Measurements from ENCODE around the gene STEAP4. TPM values are rescaled to one million over a fixed set of nuclear protein-coding genes. Genes with fewer than 3 reads are reported as not detected.
A peak's percentile ranks its signal among the peaks of the same experiment; 100 is the strongest.

The STEAP4 gene
- total and polyA plus RNA-seq, 2 of the 13 experiments (the other 11 are each of a cell fraction or from before 2014, with no cell fraction given) = not detected

DNA sequence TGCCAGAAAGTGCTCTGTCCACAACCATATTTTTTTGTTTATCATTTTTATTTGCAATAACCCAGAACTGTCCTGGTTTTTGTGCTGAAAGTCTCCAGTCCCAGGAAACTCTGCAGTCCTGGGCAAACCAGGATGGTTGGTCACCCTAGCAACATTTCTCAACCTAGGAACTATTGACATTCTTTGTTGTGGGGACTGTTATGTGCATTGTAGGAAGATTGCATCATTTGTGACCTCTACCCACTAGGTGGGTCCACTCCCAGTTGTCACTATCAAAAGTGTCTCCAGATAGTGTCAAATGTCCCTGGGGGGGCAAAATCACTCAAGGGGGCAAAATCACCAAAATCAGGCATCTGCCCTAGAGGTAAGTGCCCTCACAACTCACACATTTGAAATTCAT lies 72.9 kb downstream of the STEAP4 start (continued):
- TF ChIP-seq, protein P1, sequence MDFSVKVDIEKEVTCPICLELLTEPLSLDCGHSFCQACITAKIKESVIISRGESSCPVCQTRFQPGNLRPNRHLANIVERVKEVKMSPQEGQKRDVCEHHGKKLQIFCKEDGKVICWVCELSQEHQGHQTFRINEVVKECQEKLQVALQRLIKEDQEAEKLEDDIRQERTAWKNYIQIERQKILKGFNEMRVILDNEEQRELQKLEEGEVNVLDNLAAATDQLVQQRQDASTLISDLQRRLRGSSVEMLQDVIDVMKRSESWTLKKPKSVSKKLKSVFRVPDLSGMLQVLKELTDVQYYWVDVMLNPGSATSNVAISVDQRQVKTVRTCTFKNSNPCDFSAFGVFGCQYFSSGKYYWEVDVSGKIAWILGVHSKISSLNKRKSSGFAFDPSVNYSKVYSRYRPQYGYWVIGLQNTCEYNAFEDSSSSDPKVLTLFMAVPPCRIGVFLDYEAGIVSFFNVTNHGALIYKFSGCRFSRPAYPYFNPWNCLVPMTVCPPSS (IDR thresholded peaks at IDR 0.05) = no peak
- no peak for TF ChIP-seq FOXP1 (IDR thresholded peaks at IDR 0.05)
- TF ChIP-seq FOXP1 (CRISPR knock-in tag; IDR thresholded peaks at IDR 0.05) = peak; percentile 37; the same call in 1 of the 2 replicates
- no peak for TF ChIP-seq MBNL3 (CRISPR knock-in tag; conservative IDR thresholded peaks at IDR 0.05)
- TF ChIP-seq ZSCAN21 (CRISPR knock-in tag; IDR thresholded peaks at IDR 0.05; ENCODE audit: borderline replicate concordance) = no peak
- TF ChIP-seq EP300 (IDR thresholded peaks at IDR 0.05; ENCODE audit: low read depth in 2 of 2, low read length in 2 of 2) = peak in 1 of 2 experiments; percentile 16; a peak in 1 of 4 replicates
- TF ChIP-seq EP300 (CRISPR knock-in tag; IDR thresholded peaks at IDR 0.05; ENCODE audit: borderline replicate concordance) = no peak
- no peak for TF ChIP-seq THAP11 (CRISPR knock-in tag; IDR thresholded peaks at IDR 0.05)
- TF ChIP-seq SNAPC2 (CRISPR knock-in tag; IDR thresholded peaks at IDR 0.05) = no peak
- no peak for TF ChIP-seq JARID2 (CRISPR knock-in tag; IDR thresholded peaks at IDR 0.05; ENCODE audit: insufficient replicate concordance)
- 0 out of 2 replicates have a peak, but pooled peaks have one; percentile 21 for TF ChIP-seq SAP130 (CRISPR knock-in tag; IDR thresholded peaks at IDR 0.05; ENCODE audit: low read depth)
- no peak for TF ChIP-seq SOX6 (IDR thresholded peaks at IDR 0.05)
- TF ChIP-seq SOX6 (CRISPR knock-in tag; IDR thresholded peaks at IDR 0.05) = peak; percentile 90

DNA sequence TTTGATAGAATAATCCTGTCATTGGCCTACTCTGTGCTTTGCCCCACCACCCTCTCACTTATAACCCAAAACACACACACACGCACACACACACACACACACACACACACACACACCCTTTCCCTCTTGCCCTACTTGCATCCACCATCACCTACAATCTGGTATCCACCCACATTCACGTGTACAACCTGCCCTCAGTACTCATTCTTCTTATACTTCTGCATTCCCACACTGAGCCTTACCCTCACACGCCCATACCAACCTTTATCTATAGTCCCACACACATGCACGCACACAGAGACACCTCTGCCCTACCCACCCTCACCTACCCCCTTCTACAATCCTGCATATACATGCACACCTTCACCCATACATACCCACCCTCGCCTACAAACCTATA lies 76.0 kb downstream of the STEAP4 start:
- CTCF ChIA-PET (ENCODE audit: low intra/inter-chr PET ratio, low total read pairs) = no interaction called here
- Histone ChIP-seq H3K4me2 (ENCODE audit: low read depth, low read length) (no peak overlapping the region), H3K4me1 (ENCODE audit: insufficient read depth, low read length) (peaks cover 31% of the 10 kb centered on the region), H3K27ac (ENCODE audit: extremely low read length, insufficient read depth, low read length) (no peak overlapping the region), H3K9ac (ENCODE audit: insufficient read depth, low read depth, low read length) (no peak overlapping the region), H4K20me1 (ENCODE audit: insufficient read depth, low read length) (no peaks in the 10 kb centered on the region), H2AFZ (ENCODE audit: low read length) (no peak overlapping the region), H3K36me3 (replicated peaks in 1 of 2; ENCODE audit: control insufficient read depth in 1 of 2, insufficient read depth in 2 of 2, low read length in 2 of 2) (no peaks in the 10 kb centered on the region), H3K4me3 (replicated peaks in 1 of 3; ENCODE audit: insufficient read depth in 1 of 3, low read depth in 2 of 3, low read length in 3 of 3) (no peak overlapping the region), H3K9me3 (ENCODE audit: low read length) (no peaks in the 10 kb centered on the region), H3K79me2 (ENCODE audit: insufficient read depth, low read length) (no peaks in the 10 kb centered on the region), H3K27me3 (ENCODE audit: control insufficient read depth in 1 of 2, insufficient read depth in 2 of 2, low read length in 2 of 2) (peaks cover 0 to 33% of the 10 kb centered on the region in 2 experiments; a peak in 3 of 5 replicates)
- no peak for ATAC-seq
- POLR2A ChIA-PET = no interaction called here
- intact Hi-C loops (cut with micrococcal nuclease; ENCODE audit: unreplicated experiment) (no loop called here), in situ Hi-C loops (cut with HindIII; ENCODE audit: extremely low pct_ligation_motif_present, low pct_unique_long_range_greater_than_20kb) (loop anchor here (25.0 kb wide), 1 partner anchor 607 kb away; no protein-coding TSS in a partner anchor)
- no TSS peak for BruUV-seq (replicated peaks)
- FAIRE-seq = no peak
- DNase-seq (ENCODE audit: low spot score) = no peak
- no peak for TF ChIP-seq ZEB1 (IDR thresholded peaks at IDR 0.05; ENCODE audit: insufficient replicate concordance, low read depth)
- TF ChIP-seq ZNF550 (CRISPR knock-in tag; IDR thresholded peaks at IDR 0.05; ENCODE audit: borderline replicate concordance) = no peak
- TF ChIP-seq REXO4 (CRISPR knock-in tag; IDR thresholded peaks at IDR 0.05; ENCODE audit: borderline replicate concordance) = no peak
- no peak for TF ChIP-seq IRF2 (CRISPR knock-in tag; IDR thresholded peaks at IDR 0.05)
- TF ChIP-seq ZNF160 (CRISPR knock-in tag; IDR thresholded peaks at IDR 0.05) = no peak
- TF ChIP-seq, protein P2, sequence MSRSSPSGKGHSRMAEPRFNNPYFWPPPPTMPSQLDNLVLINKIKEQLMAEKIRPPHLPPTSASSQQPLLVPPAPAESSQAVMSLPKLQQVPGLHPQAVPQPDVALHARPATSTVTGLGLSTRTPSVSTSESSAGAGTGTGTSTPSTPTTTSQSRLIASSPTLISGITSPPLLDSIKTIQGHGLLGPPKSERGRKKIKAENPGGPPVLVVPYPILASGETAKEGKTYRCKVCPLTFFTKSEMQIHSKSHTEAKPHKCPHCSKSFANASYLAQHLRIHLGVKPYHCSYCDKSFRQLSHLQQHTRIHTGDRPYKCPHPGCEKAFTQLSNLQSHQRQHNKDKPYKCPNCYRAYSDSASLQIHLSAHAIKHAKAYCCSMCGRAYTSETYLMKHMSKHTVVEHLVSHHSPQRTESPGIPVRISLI (CRISPR knock-in tag; IDR thresholded peaks at IDR 0.05; ENCODE audit: borderline replicate concordance) = no peak
- TF ChIP-seq NFE2 (CRISPR knock-in tag; IDR thresholded peaks at IDR 0.05) = no peak
- no peak for TF ChIP-seq ZNF614 (CRISPR knock-in tag; IDR thresholded peaks at IDR 0.05; ENCODE audit: borderline replicate concordance)
- TF ChIP-seq KDM5A (IDR thresholded peaks at IDR 0.05; ENCODE audit: borderline replicate concordance, low read length) = no peak
- no peak for TF ChIP-seq ZNF335 (CRISPR knock-in tag; IDR thresholded peaks at IDR 0.05)
- no peak for TF ChIP-seq ZSCAN22 (CRISPR knock-in tag; IDR thresholded peaks at IDR 0.05)
- no peak for TF ChIP-seq ZNF841 (CRISPR knock-in tag; IDR thresholded peaks at IDR 0.05; ENCODE audit: borderline replicate concordance)
- no peak for TF ChIP-seq XBP1 (CRISPR knock-in tag; IDR thresholded peaks at IDR 0.05)
- 15% methylated on average over 5 of the region's 5 CpGs for WGBS (ENCODE audit: low lambda C conversion rate)
